CD4-positive, alpha-beta T cell (primary cell): ENCODE results near the gene INO80E. TPM values are rescaled to one million over a fixed set of nuclear protein-coding genes. Genes with fewer than 3 reads are reported as not detected.

Source experiments
- ATAC-seq: fragments of 200-7000 bp; cut with Tn5 transposase; one replicate; pipeline ENCODE4 v1.10.0; 2022; ENCODE audit warnings: mild to moderate bottlenecking; ENCODE audit not compliant: poor library complexity
- CTCF ChIA-PET: fragments of 350-600 bp; sonication (Branson Sonifier 250); formaldehyde crosslinking; loops from one replicate; lab custom pipeline; 2021; ENCODE audit warnings: antibody characterized with exemption, inconsistent platforms; lab: Charles Lee
- POLR2A ChIA-PET: fragments of 350-600 bp; sonication (Branson Sonifier 250); formaldehyde crosslinking; loops from one replicate; lab custom pipeline; 2021; ENCODE audit warnings: antibody characterized with exemption, inconsistent platforms; lab: Charles Lee
- DNase-seq, 14 experiments: peaks; one replicate each; pipeline ENCODE4 v3.0.0-alpha.2; 2013 to 2020; ENCODE audit warnings: mixed read lengths in 2 of 14
- H3K27ac ChIP-seq, 2 donors: one replicate each; pipeline versions ENCODE4 v1.5.1 to v1.7.0; 2013; ENCODE audit warnings: low read length in 2 of 2, low read depth in 1 of 2, mild to moderate bottlenecking in 1 of 2
- H3K27me3 ChIP-seq, 2 experiments: 1 replicate in 1 of 2; 2 replicates in 1 of 2; pipeline versions ENCODE4 v1.6.1 to v1.7.0; 2013; ENCODE audit warnings: low read length in 2 of 2, control low read depth in 1 of 2, mild to moderate bottlenecking in 1 of 2, moderate library complexity in 1 of 2; ENCODE audit not compliant: insufficient read depth in 2 of 2, control insufficient read depth in 1 of 2
- H3K36me3 ChIP-seq: one replicate; pipeline ENCODE4 v1.6.1; 2013; ENCODE audit warnings: low read length, control low read depth; ENCODE audit not compliant: insufficient read depth
- H3K4me1 ChIP-seq: one replicate; pipeline ENCODE4 v1.6.1; 2013; ENCODE audit warnings: low read length, control low read depth; ENCODE audit not compliant: insufficient read depth
- H3K4me3 ChIP-seq: one replicate; pipeline ENCODE4 v1.5.1; 2013; ENCODE audit warnings: mild to moderate bottlenecking, low read length, moderate library complexity
- H3K9me3 ChIP-seq, 2 experiments: 1 replicate in 1 of 2; 2 replicates in 1 of 2; pipeline versions ENCODE4 v1.6.1 to v1.7.0; 2013; ENCODE audit warnings: low read length in 2 of 2, mild to moderate bottlenecking in 2 of 2, control low read depth in 1 of 2, moderate library complexity in 1 of 2; ENCODE audit not compliant: control insufficient read depth in 1 of 2, insufficient read depth in 1 of 2
- H3K27ac Mint-ChIP-seq: one replicate; pipeline ENCODE4 v1.8.0; 2020; ENCODE audit warnings: mixed read lengths
- H3K27me3 Mint-ChIP-seq: one replicate; pipeline ENCODE4 v1.8.0; 2021; ENCODE audit warnings: mixed read lengths
- H3K36me3 Mint-ChIP-seq: one replicate; pipeline ENCODE4 v1.8.0; 2021; ENCODE audit warnings: low read depth, mixed read lengths
- H3K4me1 Mint-ChIP-seq: one replicate; pipeline ENCODE4 v1.8.0; 2021; ENCODE audit warnings: low read depth, mixed read lengths
- H3K4me3 Mint-ChIP-seq: one replicate; pipeline ENCODE4 v1.8.0; 2020; ENCODE audit warnings: mild to moderate bottlenecking, mixed read lengths
- H3K9me3 Mint-ChIP-seq: one replicate; pipeline ENCODE4 v1.8.0; 2020; ENCODE audit warnings: mixed read lengths
- intact Hi-C, 2 experiments: fragments of 100-400 bp; cut with DNase I in 1 of 2; cut with micrococcal nuclease in 1 of 2; formaldehyde crosslinking; loops; one replicate each; pipeline versions ENCODE4 v1.15.1 to v1.9.0; 2023 to 2025; cut with DNase I, micrococcal nuclease
- total RNA-seq, 174 experiments: library from RNA in 2 of 174; stranded (reverse) in 2 of 174; gene quantifications; one replicate each; pipeline ENCODE4 v1.2.3 and lab custom pipeline; 2021 to 2026
- TF ChIP-seq, protein P1 (sequence below): fragments of 200-600 bp; IDR thresholded peaks from one replicate; pipeline ENCODE4 v1.8.0; 2022; ENCODE audit warnings: antibody characterized with exemption, mild to moderate bottlenecking

INO80E gene
- total RNA-seq, 2 experiments from 2014 or later: 54.6 to 57.6 TPM

DNA sequence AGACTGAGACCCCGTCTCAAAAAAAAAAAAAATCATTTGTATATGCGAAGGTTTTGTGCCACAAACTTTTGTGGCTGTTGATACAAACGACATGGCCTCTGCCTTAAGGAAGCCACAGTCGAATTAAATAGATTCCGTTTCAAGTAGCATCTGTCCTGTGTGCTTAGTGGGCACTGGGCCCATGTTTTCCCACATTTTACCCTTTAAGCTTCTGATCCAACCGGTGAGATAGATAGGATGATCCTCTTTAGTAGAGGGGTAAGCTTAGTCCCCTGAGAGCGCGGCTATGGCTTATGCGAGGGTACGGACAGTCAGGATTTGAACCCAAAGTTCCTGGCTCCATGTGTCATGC is 34.9 kb upstream of the INO80E start:
- Histone ChIP-seq H3K36me3 (no peaks in the 10 kb centered on the region), H3K4me1 (peaks cover 23% of the 10 kb centered on the region), H3K27ac (peak overlapping the region; percentile 62 to 77), H3K27me3 (no peaks in the 10 kb centered on the region), H3K9me3 (no peaks in the 10 kb centered on the region), H3K4me3 (peak overlapping the region; percentile 88)
- intact Hi-C loops: loop anchor here in 1 of 2 experiments (1.0 kb wide), 1 partner anchor 35 kb away; the partner anchor contains the start of gene KCTD13
- CTCF ChIA-PET: interaction anchor here (1.0 to 2.2 kb wide), 7 partner anchors 11 to 145 kb away, joined by 3 to 17 read pairs (median 3); partner anchors contain the start of genes PAGR1 and TAOK2
- POLR2A ChIA-PET: interaction anchor here (0.9 to 3.4 kb wide), 18 partner anchors 12 to 717 kb away, joined by 3 to 69 read pairs (median 5); partner anchors contain the start of genes ASPHD1, CDIPT, CORO1A and HIRIP3
- Mint-ChIP-seq H3K4me1 (peaks cover 29% of the 10 kb centered on the region), H3K4me3 (peak overlapping the region; percentile 92), H3K9me3 (no peaks in the 10 kb centered on the region), H3K27ac (peak overlapping the region; percentile 91), H3K27me3 (no peaks in the 10 kb centered on the region), H3K36me3 (peaks cover 9% of the 10 kb centered on the region)
- DNase-seq (no peak), ATAC-seq (no peak)
- TF ChIP-seq, protein P1, sequence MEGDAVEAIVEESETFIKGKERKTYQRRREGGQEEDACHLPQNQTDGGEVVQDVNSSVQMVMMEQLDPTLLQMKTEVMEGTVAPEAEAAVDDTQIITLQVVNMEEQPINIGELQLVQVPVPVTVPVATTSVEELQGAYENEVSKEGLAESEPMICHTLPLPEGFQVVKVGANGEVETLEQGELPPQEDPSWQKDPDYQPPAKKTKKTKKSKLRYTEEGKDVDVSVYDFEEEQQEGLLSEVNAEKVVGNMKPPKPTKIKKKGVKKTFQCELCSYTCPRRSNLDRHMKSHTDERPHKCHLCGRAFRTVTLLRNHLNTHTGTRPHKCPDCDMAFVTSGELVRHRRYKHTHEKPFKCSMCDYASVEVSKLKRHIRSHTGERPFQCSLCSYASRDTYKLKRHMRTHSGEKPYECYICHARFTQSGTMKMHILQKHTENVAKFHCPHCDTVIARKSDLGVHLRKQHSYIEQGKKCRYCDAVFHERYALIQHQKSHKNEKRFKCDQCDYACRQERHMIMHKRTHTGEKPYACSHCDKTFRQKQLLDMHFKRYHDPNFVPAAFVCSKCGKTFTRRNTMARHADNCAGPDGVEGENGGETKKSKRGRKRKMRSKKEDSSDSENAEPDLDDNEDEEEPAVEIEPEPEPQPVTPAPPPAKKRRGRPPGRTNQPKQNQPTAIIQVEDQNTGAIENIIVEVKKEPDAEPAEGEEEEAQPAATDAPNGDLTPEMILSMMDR: no peak

- POLR2A ChIA-PET: interaction anchor here (0.9 to 3.4 kb wide), 17 partner anchors 11 to 222 kb away, joined by 3 to 69 read pairs (median 5); partner anchors contain the start of genes ALDOA, ASPHD1, CDIPT and CORO1A
- Mint-ChIP-seq H3K36me3 (peaks cover 9% of the 10 kb centered on the region), H3K27ac (peak within 1 kb of the TSS; percentile 91), H3K9me3 (no peaks in the 10 kb centered on the region), H3K4me1 (peaks cover 31% of the 10 kb centered on the region), H3K27me3 (no peaks in the 10 kb centered on the region), H3K4me3 (peak within 1 kb of the TSS; percentile 93)
- H3K9me3 ChIP-seq: no peaks in the 10 kb centered on the region
- TF ChIP-seq, protein P1: peak; percentile 32
- CTCF ChIA-PET: interaction anchor here (1.0 to 2.2 kb wide), 9 partner anchors 11 to 154 kb away, joined by 3 to 17 read pairs (median 4); partner anchors contain the start of genes ASPHD1, PAGR1, SEZ6L2 and TAOK2
- H3K27ac ChIP-seq: peak within 1 kb of the TSS; percentile 77 to 92
- intact Hi-C loops: loop anchor here (1.0 to 2.0 kb wide), 6 partner anchors 12 to 98 kb away; partner anchors contain the start of genes ASPHD1 (in 1 of the 2), CDIPT (in 1 of the 2), HIRIP3 (in 1 of the 2) and KCTD13 (in 1 of the 2)
- no peaks in the 10 kb centered on the region for H3K27me3 ChIP-seq
- peak within 1 kb of the TSS; percentile 88 for H3K4me3 ChIP-seq
- peaks cover 23% of the 10 kb centered on the region for H3K4me1 ChIP-seq
- peak; percentile 87 to 97 (median 94) for DNase-seq
- ATAC-seq: peak; percentile 83
- H3K36me3 ChIP-seq: no peaks in the 10 kb centered on the region
These were observed 34.3 kb upstream of the INO80E start, which contains the start of gene TMEM219 for GRCh38 chr16:29961479-29962343. Gene TMEM219 (plus strand): TSS chr16:29962079. CDS start chr16:29963144, 1,065 bp downstream.

DNA sequence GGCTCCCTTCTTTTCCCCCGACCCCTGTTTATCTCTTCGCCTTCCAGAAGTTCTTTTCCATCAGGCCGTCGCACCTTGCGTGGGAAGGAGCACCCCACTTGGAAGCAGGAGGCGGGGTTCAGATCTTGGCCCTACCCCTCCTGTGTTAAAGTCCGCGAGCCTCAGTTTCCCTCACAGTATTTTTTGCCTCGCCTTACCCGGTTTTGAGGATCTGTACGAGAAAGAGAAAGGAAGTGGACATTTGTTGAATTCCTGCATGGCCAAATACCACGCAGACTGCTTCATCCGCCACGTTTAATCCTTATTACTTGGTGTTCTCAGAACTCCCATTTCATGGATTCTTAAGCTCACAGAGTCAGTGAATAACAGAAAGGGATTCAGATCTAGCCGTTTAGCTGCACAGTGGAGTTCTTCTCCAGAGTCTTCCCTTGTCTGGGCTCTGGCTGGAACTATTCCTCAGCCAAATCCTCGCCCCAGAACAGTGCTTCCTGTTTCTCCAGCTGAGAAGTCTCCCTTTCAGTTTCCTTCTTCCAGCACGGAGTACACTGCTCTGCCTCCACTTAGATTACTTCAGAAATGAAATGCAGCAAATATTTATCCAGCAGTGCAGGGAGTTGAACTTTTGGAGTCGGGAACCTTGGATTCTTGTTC is 33.6 kb upstream of the INO80E start:
- H3K9me3 Mint-ChIP-seq: no peaks in the 10 kb centered on the region
- no peaks in the 10 kb centered on the region for H3K27me3 Mint-ChIP-seq
- H3K27ac ChIP-seq: peak overlapping the region; percentile 74 to 92
- H3K4me1 ChIP-seq: peaks cover 23% of the 10 kb centered on the region
- peak overlapping the region; percentile 88 for H3K4me3 ChIP-seq
- H3K36me3 ChIP-seq: no peaks in the 10 kb centered on the region
- CTCF ChIA-PET: interaction anchor here (1.0 to 2.2 kb wide), 10 partner anchors 10 to 155 kb away, joined by 3 to 17 read pairs (median 4); partner anchors contain the start of genes ASPHD1, PAGR1, SEZ6L2 and TAOK2
- no peaks in the 10 kb centered on the region for H3K9me3 ChIP-seq
- H3K36me3 Mint-ChIP-seq: peaks cover 9% of the 10 kb centered on the region
- ATAC-seq (no peak), DNase-seq (peak in 3 of 14 experiments; percentile 7 to 41 (median 30))
- H3K27me3 ChIP-seq: no peaks in the 10 kb centered on the region
- intact Hi-C loops: loop anchor here in 1 of 2 experiments (1.0 to 2.0 kb wide), 5 partner anchors 11 to 99 kb away; partner anchors contain the start of genes ASPHD1, CDIPT, HIRIP3 and TAOK2
- POLR2A ChIA-PET: interaction anchor here (0.8 to 3.4 kb wide), 16 partner anchors 11 to 221 kb away, joined by 3 to 69 read pairs (median 5); partner anchors contain the start of genes ALDOA, ASPHD1, CDIPT and CORO1A
- peak overlapping the region; percentile 91 for H3K27ac Mint-ChIP-seq
- H3K4me3 Mint-ChIP-seq: peak overlapping the region; percentile 93
- H3K4me1 Mint-ChIP-seq: peaks cover 31% of the 10 kb centered on the region
- TF ChIP-seq, protein P1: no peak
